ENCODE data around the gene ZKSCAN7. TPM values are rescaled to one million over a fixed set of nuclear protein-coding genes. Genes with fewer than 3 reads are reported as not detected.
A peak's percentile ranks its signal among the peaks of the same experiment; 100 is the strongest.
"Not testable (repeated sequence)": the region's sequence is repeated elsewhere in the genome, so short reads cannot be mapped to it uniquely, and the experiment has no call there.

Gene ZKSCAN7
- total and polyA plus RNA-seq, 8 donors, result 1.3 to 5.2 (median 2.3) TPM

- not testable (repeated sequence) for FAIRE-seq
- WGBS, 2 donors, result 39 to 45% methylated on average over 35 to 62 of the region's 62 CpGs
Observed at GRCh38 chr3:44580971-44581370, 26.0 kb downstream of the ZKSCAN7 start.

GRCh38 chr3:44584646-44585501 lies 29.9 kb downstream of the ZKSCAN7 start, which contains the start of gene ZNF660:
Gene ZNF660, plus strand, starts transcription at chr3:44584964. Its CDS starts 9,230 bp downstream, at chr3:44594194.
- no peak for FAIRE-seq
- TF ChIP-seq CTCF (IDR thresholded peaks at IDR 0.05), result no peak
- H3K27ac ChIP-seq, result peak within 1 kb of the TSS in 1 of 4 donors; percentile 24

More at GRCh38 chr3:44580971-44581370, 26.0 kb downstream of the ZKSCAN7 start:
- H3K9me3 ChIP-seq; DNase-seq; H3K4me3 ChIP-seq; H3K27ac ChIP-seq; intact Hi-C loops (cut with DNase I); H3K4me1 ChIP-seq; ATAC-seq; H3K36me3 ChIP-seq; H3K27me3 ChIP-seq: not testable (repeated sequence)

GRCh38 chr3:44596621-44597020 lies 41.6 kb downstream of the ZKSCAN7 start:
- no peak for TF ChIP-seq CTCF (IDR thresholded peaks at IDR 0.05)
- FAIRE-seq (no peak), ATAC-seq (no peak), DNase-seq (no peak)
- no peak overlapping the region for H3K27ac ChIP-seq
- peaks cover 0 to 12% (median 6%) of the 10 kb centered on the region in 3 donors for H3K36me3 ChIP-seq
- no peaks in the 10 kb centered on the region for H3K4me1 ChIP-seq
- WGBS, 2 donors, result 89 to 94% methylated on average over 1 of the region's 1 CpG
- intact Hi-C loops (cut with DNase I), result no loop called here
- no peaks in the 10 kb centered on the region for H3K27me3 ChIP-seq
- H3K4me3 ChIP-seq, result no peak overlapping the region
- H3K9me3 ChIP-seq, result no peaks in the 10 kb centered on the region

More at GRCh38 chr3:44584646-44585501, 29.9 kb downstream of the ZKSCAN7 start, which contains the start of gene ZNF660:
- Histone ChIP-seq H3K9me3 (no peaks in the 10 kb centered on the region), H3K27me3 (no peaks in the 10 kb centered on the region), H3K4me1 (peaks cover 0 to 4% (median 0%) of the 10 kb centered on the region in 3 donors), H3K36me3 (no peaks in the 10 kb centered on the region), H3K4me3 (peak within 1 kb of the TSS; percentile 36 to 53 (median 48))
- peak; percentile 24 to 72 (median 48) for DNase-seq
- 1 to 2% methylated on average over 41 of the region's 41 CpGs for WGBS, 2 donors
- ATAC-seq, result peak; percentile 90 to 96 (median 95)
- intact Hi-C loops (cut with DNase I), result no loop called here

- intact Hi-C loops (cut with DNase I), result no loop called here
- no peak overlapping the region for H3K27ac ChIP-seq
- ATAC-seq, result no peak
- WGBS, 2 donors, result 94 to 98% methylated on average over 2 of the region's 2 CpGs
- TF ChIP-seq CTCF (IDR thresholded peaks at IDR 0.05), result no peak
- H3K36me3 ChIP-seq, result no peaks in the 10 kb centered on the region
- no peak overlapping the region for H3K4me3 ChIP-seq
- DNase-seq, result no peak
- no peaks in the 10 kb centered on the region for H3K27me3 ChIP-seq
- FAIRE-seq, result no peak
- no peaks in the 10 kb centered on the region for H3K4me1 ChIP-seq
- H3K9me3 ChIP-seq, result no peaks in the 10 kb centered on the region
Observed at GRCh38 chr3:44601749-44602148, 46.8 kb downstream of the ZKSCAN7 start.

GRCh38 chr3:44612678-44613077 lies 57.7 kb downstream of the ZKSCAN7 start:
- DNase-seq (no peak), FAIRE-seq (no peak), ATAC-seq (no peak)
- Histone ChIP-seq H3K4me1 (no peaks in the 10 kb centered on the region), H3K27ac (no peak overlapping the region), H3K36me3 (no peaks in the 10 kb centered on the region), H3K9me3 (no peaks in the 10 kb centered on the region), H3K27me3 (no peaks in the 10 kb centered on the region), H3K4me3 (no peak overlapping the region)
- TF ChIP-seq CTCF (IDR thresholded peaks at IDR 0.05), result no peak
- intact Hi-C loops (cut with DNase I), result no loop called here

Other genes with a start within 250 kb of the ZKSCAN7 start
- 10 to 100 TPM in 4 of 6 donors, 1 to 10 TPM in 2; 7.0 to 15.4 (median 12.2) TPM for gene TCAIM, start 216.4 kb upstream of the ZKSCAN7 start, total RNA-seq
- gene TCAIM, start 216.4 kb upstream of the ZKSCAN7 start, polyA plus RNA-seq, result 1 to 10 TPM; 4.9 to 9.4 TPM
- gene ZNF445, start 77.5 kb upstream of the ZKSCAN7 start, total RNA-seq, result 10 to 100 TPM in 1 of 6 donors, 1 to 10 TPM in 5; 5.1 to 12.9 (median 8.2) TPM
- 1 to 10 TPM; 3.8 to 5.2 TPM for gene ZNF445, start 77.5 kb upstream of the ZKSCAN7 start, polyA plus RNA-seq
- 1 to 10 TPM in 4 of 6 donors, under 1 TPM in 2; 0.66 to 1.9 (median 1.5) TPM for gene ZNF660, start 29.8 kb downstream of the ZKSCAN7 start, total RNA-seq
- 1 to 10 TPM in 1 of 2 donors, under 1 TPM in 1; 0.76 to 1.1 TPM for gene ZNF660, start 29.8 kb downstream of the ZKSCAN7 start, polyA plus RNA-seq
- 10 to 100 TPM in 1 of 6 donors, 1 to 10 TPM in 5; 5.4 to 12.1 (median 6.7) TPM for gene ZNF197, start 69.8 kb downstream of the ZKSCAN7 start, total RNA-seq
- gene ZNF197, start 69.8 kb downstream of the ZKSCAN7 start, polyA plus RNA-seq, result 1 to 10 TPM; 5.3 to 7.2 TPM
- gene ZNF35, start 93.5 kb downstream of the ZKSCAN7 start, total RNA-seq, result 1 to 10 TPM; 2.6 to 5.1 (median 3.0) TPM
- gene ZNF35, start 93.5 kb downstream of the ZKSCAN7 start, polyA plus RNA-seq, result 1 to 10 TPM; 1.8 to 3.1 TPM
- gene ZNF502, start 157.5 kb downstream of the ZKSCAN7 start, total RNA-seq, result 1 to 10 TPM; 1.5 to 4.2 (median 2.5) TPM
- gene ZNF502, start 157.5 kb downstream of the ZKSCAN7 start, polyA plus RNA-seq, result 1 to 10 TPM; 3.3 to 5.2 TPM
- gene ZNF501, start 174.4 kb downstream of the ZKSCAN7 start, total RNA-seq, result 1 to 10 TPM; 1.3 to 4.0 (median 2.4) TPM
- 1 to 10 TPM in 1 of 2 donors, under 1 TPM in 1; 0.84 to 1.9 TPM for gene ZNF501, start 174.4 kb downstream of the ZKSCAN7 start, polyA plus RNA-seq
- 10 to 100 TPM in 5 of 6 donors, 1 to 10 TPM in 1; 9.9 to 19.3 (median 11.9) TPM for gene KIAA1143, start 206.4 kb downstream of the ZKSCAN7 start, total RNA-seq
- 1 to 10 TPM; 4.3 to 6.8 TPM for gene KIAA1143, start 206.4 kb downstream of the ZKSCAN7 start, polyA plus RNA-seq
- under 1 TPM; 0.09 to 0.62 (median 0.35) TPM for gene KIF15, start 206.6 kb downstream of the ZKSCAN7 start, total RNA-seq
- gene KIF15, start 206.6 kb downstream of the ZKSCAN7 start, polyA plus RNA-seq, result under 1 TPM; 0.16 to 0.19 TPM

Data from pancreas (tissue), 10 donors.